IMR-90 (cell line): ENCODE results near the gene PTPN23.

ENCODE experiments used
- BHLHE40 ChIP-seq: fragments of 150-350 bp; IDR thresholded peaks from 2 replicates; pipeline ENCODE4 v1.6.1; 2016; ENCODE audit warnings: mild to moderate bottlenecking, low read depth, low read length
- CEBPB ChIP-seq: IDR thresholded peaks from 2 replicates; pipeline ENCODE4 v1.6.1; 2012; ENCODE audit warnings: low read depth, low read length, improper control_type of control experiment
- FOS ChIP-seq: fragments of 150-350 bp; IDR thresholded peaks from 2 replicates; pipeline ENCODE4 v1.6.1; 2016; ENCODE audit warnings: low read depth, low read length
- MAFK ChIP-seq: IDR thresholded peaks from 2 replicates; pipeline ENCODE4 v1.6.1; 2012; ENCODE audit warnings: low read depth, low read length, improper control_type of control experiment
- MAZ ChIP-seq: IDR thresholded peaks from 2 replicates; pipeline ENCODE4 v1.6.1; 2012; ENCODE audit warnings: low read depth, mild to moderate bottlenecking, low read length, improper control_type of control experiment, moderate library complexity, borderline replicate concordance
- MXI1 ChIP-seq: IDR thresholded peaks from 2 replicates; pipeline ENCODE4 v1.6.1; 2012; ENCODE audit warnings: low read depth, mild to moderate bottlenecking, low read length, moderate library complexity, borderline replicate concordance
- NFE2L2 ChIP-seq: fragments of 150-350 bp; IDR thresholded peaks from 2 replicates; pipeline ENCODE4 v1.6.1; 2016; ENCODE audit warnings: low read depth, mild to moderate bottlenecking, low read length
- POLR2A ChIP-seq: IDR thresholded peaks from 2 replicates; pipeline ENCODE4 v1.6.1; 2012; ENCODE audit warnings: mild to moderate bottlenecking, low read depth, low read length
- RAD21 ChIP-seq: IDR thresholded peaks from 2 replicates; pipeline ENCODE4 v1.6.1; 2012; ENCODE audit warnings: low read length, improper control_type of control experiment
- RCOR1 ChIP-seq: IDR thresholded peaks from 2 replicates; pipeline ENCODE4 v1.6.1; 2012; ENCODE audit warnings: mild to moderate bottlenecking, low read length, improper control_type of control experiment; ENCODE audit not compliant: insufficient replicate concordance
- RFX5 ChIP-seq: IDR thresholded peaks from 2 replicates; pipeline ENCODE4 v1.8.0; 2012; ENCODE audit warnings: low read depth, mild to moderate bottlenecking, low read length, moderate library complexity
- TF ChIP-seq, protein P1 (sequence below): conservative IDR thresholded peaks from 2 replicates; pipeline ENCODE4 v1.5.1; 2012; ENCODE audit warnings: mild to moderate bottlenecking, low read depth, low read length, improper control_type of control experiment
- TF ChIP-seq, protein P2 (sequence below): fragments of 150-350 bp; IDR thresholded peaks from 2 replicates; pipeline ENCODE4 v1.6.1; 2016; ENCODE audit warnings: low read depth, mild to moderate bottlenecking, low read length, moderate library complexity, borderline replicate concordance
- TF ChIP-seq, protein P3 (sequence below): fragments of 150-350 bp; IDR thresholded peaks from 2 replicates; pipeline ENCODE4 v1.6.1; 2017; ENCODE audit warnings: mild to moderate bottlenecking, antibody characterized with exemption, low read length, low read depth

DNA sequence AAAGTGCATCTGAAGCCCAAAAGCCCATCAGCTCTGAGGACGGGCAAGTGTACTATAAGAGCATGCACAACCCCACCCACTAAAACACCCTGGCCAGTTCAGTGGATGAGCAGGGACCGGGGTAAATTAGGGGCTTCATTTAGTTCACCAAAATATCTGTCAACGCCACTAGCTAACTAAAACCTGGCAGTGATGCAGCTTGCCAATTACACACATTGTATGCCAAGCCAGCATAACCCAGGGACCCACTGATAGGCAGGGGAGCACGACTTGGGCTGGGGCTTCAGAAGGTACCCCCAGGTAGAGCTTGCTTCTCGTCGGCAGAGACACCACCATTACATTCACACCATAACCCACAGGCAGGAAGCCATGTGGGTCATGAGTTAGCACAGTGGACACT, 47.0 kb downstream of the PTPN23 start:
- TF ChIP-seq POLR2A (no peak), MAZ (no peak), BHLHE40 (no peak), FOS (no peak), CEBPB (no peak), MXI1 (no peak), MAFK (no peak), NFE2L2 (no peak), RCOR1 (no peak), RAD21 (no peak), RFX5 (no peak)
- TF ChIP-seq, protein P1, sequence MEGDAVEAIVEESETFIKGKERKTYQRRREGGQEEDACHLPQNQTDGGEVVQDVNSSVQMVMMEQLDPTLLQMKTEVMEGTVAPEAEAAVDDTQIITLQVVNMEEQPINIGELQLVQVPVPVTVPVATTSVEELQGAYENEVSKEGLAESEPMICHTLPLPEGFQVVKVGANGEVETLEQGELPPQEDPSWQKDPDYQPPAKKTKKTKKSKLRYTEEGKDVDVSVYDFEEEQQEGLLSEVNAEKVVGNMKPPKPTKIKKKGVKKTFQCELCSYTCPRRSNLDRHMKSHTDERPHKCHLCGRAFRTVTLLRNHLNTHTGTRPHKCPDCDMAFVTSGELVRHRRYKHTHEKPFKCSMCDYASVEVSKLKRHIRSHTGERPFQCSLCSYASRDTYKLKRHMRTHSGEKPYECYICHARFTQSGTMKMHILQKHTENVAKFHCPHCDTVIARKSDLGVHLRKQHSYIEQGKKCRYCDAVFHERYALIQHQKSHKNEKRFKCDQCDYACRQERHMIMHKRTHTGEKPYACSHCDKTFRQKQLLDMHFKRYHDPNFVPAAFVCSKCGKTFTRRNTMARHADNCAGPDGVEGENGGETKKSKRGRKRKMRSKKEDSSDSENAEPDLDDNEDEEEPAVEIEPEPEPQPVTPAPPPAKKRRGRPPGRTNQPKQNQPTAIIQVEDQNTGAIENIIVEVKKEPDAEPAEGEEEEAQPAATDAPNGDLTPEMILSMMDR: no peak
- TF ChIP-seq, protein P2, sequence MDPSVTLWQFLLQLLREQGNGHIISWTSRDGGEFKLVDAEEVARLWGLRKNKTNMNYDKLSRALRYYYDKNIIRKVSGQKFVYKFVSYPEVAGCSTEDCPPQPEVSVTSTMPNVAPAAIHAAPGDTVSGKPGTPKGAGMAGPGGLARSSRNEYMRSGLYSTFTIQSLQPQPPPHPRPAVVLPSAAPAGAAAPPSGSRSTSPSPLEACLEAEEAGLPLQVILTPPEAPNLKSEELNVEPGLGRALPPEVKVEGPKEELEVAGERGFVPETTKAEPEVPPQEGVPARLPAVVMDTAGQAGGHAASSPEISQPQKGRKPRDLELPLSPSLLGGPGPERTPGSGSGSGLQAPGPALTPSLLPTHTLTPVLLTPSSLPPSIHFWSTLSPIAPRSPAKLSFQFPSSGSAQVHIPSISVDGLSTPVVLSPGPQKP: no peak
- TF ChIP-seq, protein P3, sequence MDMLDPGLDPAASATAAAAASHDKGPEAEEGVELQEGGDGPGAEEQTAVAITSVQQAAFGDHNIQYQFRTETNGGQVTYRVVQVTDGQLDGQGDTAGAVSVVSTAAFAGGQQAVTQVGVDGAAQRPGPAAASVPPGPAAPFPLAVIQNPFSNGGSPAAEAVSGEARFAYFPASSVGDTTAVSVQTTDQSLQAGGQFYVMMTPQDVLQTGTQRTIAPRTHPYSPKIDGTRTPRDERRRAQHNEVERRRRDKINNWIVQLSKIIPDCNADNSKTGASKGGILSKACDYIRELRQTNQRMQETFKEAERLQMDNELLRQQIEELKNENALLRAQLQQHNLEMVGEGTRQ: no peak
